GM12875 (cell line): ENCODE results near the gene SMC3.

ENCODE experiments used
- H3K4me3 ChIP-seq: one replicate; pipeline ENCODE4 v1.5.1; 2011; ENCODE audit warnings: low read depth, low read length, control low read depth
- TF ChIP-seq, protein P1 (sequence below): IDR thresholded peaks from 2 replicates; pipeline ENCODE4 v1.5.1; 2011; ENCODE audit warnings: low read depth, mild to moderate bottlenecking, control low read depth, inconsistent platforms, low read length, moderate library complexity, borderline replicate concordance; ENCODE audit not compliant: insufficient read depth

Gene SMC3

DNA sequence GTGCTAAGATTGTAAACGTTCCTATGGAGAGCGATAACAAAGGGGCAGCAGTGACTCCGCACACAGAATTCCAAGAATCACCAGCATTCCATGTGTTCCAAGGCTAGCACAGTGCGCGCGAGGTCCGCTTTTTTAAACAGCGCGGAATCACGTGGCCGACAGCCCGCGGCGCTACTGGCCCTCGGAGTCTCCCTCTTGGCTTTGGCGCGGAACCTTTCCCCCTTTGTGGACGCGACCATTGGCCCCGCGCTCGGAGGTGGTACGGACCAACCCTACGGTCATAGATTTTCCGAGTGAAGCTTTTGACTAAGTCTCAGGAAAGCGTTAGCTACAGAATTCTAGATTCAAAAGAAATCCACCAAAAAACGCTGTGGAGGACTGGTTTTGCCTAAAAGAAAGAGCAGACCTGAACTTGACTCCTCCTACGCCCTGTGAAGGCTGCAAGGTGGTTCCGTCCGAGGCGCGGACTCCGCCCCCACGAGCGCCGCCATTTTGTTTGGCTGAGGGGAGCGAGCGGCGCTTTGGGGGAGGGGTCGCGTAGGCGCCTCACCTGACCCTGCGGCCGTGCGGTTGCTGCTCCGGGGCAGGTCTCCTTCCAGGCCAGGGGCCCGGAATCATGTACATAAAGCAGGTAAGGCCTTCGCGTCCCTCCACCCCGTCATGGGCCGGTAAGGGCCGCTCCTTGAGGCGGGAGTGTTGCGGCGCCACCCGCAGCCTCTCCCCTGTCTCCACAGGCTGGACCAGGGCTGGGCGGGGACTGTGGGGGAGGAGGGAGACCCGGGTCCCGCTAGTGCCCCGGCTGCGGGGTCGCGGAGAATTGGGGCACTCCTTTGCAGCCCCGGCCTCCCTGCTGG is at the start of gene SMC3:
TSS of gene SMC3 (plus strand) at position 495 of the 854 bp plus-strand sequence. CDS start at position 617, 122 bp downstream.
- TF ChIP-seq, protein P1, sequence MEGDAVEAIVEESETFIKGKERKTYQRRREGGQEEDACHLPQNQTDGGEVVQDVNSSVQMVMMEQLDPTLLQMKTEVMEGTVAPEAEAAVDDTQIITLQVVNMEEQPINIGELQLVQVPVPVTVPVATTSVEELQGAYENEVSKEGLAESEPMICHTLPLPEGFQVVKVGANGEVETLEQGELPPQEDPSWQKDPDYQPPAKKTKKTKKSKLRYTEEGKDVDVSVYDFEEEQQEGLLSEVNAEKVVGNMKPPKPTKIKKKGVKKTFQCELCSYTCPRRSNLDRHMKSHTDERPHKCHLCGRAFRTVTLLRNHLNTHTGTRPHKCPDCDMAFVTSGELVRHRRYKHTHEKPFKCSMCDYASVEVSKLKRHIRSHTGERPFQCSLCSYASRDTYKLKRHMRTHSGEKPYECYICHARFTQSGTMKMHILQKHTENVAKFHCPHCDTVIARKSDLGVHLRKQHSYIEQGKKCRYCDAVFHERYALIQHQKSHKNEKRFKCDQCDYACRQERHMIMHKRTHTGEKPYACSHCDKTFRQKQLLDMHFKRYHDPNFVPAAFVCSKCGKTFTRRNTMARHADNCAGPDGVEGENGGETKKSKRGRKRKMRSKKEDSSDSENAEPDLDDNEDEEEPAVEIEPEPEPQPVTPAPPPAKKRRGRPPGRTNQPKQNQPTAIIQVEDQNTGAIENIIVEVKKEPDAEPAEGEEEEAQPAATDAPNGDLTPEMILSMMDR = no peak
- H3K4me3 ChIP-seq = peak within 1 kb of the TSS; percentile 94

- TF ChIP-seq, protein P1 = no peak
- H3K4me3 ChIP-seq = no peak overlapping the region
Measured at GRCh38 chr10:110522365-110522988, 45.0 kb upstream of the SMC3 start.

GRCh38 chr10:110523736-110524135 is 43.8 kb upstream of the SMC3 start:
- TF ChIP-seq, protein P1 = no peak
- H3K4me3 ChIP-seq = no peak overlapping the region

GRCh38 chr10:110524179-110524858 is 43.2 kb upstream of the SMC3 start:
- TF ChIP-seq, protein P1 = no peak
- no peak overlapping the region for H3K4me3 ChIP-seq

- H3K4me3 ChIP-seq = no peak overlapping the region
- TF ChIP-seq, protein P1 = no peak
Measured at GRCh38 chr10:110524859-110525232, 42.6 kb upstream of the SMC3 start.

DNA sequence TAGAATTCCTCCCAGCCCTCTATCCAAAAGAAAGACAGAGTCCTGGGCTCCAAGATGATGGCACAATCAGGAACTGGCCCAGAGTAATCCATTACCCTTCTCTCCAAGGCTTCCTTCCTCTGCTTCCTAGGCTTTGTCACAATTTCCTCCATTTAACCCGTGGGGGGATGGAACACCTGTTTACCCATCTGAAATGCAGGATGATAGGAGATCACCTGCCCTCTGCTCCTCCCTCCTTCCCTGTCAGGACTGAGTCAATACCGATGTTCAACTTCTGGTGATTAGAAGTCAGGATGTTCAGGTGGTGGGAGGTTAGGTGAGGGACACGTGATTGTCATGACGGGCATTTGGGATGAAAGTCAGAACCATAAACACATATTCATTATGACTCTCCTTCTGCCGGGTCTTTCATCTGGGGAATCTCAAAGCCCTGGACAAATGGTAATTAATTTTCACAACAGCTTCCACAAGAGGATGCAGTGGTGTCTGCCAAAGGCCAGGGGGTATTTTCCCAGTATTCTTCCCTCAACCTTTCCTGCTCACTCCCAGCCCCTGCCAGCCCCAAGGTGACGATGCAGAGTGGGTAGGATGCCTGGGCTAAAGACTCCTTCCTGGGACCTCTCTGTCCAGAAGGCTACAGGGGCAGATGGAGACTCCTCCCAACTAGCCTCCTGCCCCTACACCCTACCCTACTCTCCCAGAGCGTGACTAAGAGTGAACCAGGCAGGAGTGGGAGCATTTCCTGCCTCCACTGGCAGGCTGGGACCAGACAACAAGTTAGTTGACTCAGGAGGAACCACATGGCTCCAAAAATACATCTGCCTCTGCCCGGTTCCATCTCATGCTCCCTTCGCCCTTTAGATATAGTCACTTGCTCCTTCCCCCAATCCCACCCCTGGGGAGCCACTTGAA is 41.9 kb upstream of the SMC3 start:
- TF ChIP-seq, protein P1 = no peak
- no peak overlapping the region for H3K4me3 ChIP-seq
